ENCODE results near the gene ZNF384. TPM values are rescaled to one million over a fixed set of nuclear protein-coding genes. Genes with fewer than 3 reads are reported as not detected.

ZNF384 gene
- total RNA-seq (2014; rRNA removed; shearing (Covaris generic)), result 32.5 and 32.7 TPM in 2 replicates

DNA sequence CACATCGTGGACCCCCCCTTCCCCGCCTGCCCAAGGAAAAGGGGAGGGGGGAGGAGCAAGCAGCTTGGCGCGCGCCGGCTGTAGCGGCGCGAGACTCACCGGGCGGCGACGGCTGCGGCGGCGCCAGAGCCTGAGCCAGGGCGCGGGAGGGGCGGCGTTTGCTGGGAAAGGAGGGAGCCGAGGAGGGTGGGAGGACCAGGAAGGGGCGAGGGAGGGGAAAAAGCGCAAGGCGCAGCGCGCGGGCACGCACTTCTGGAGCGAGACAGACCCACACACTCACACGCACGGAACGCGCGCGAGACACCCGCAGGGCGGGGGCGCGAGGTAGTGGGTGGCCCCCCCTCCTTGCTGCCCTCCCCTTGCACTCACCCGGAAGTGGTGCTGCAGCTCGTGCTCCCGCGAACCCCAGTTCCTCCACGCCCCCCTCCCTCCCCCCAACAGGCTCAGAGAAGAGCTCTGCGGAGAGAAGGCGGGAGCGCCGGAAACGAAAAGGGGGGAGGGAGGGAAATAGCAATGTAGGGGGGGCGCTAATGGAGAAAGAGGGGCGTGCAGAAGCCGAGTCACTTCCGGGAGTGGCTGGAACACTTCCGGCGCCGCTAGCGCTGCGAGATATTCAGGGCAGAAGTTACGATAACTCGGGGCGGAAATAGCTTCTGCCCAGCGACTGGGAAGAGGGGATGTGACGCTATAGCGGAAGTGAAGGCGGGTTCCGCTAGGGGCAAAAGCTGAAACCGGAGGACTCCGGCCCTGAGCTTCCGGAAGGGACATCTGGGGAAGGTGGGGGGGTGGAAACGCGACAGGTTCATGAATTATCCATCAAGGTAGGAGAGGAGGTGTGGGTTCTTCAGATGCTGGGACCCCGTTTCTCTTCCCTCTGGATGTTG is at the start of gene ZNF384:
TSS of gene ZNF384 (minus strand) at position 377 of the 884 bp plus-strand sequence. CDS start 9,855 bp downstream, outside the sequence.

DNA sequence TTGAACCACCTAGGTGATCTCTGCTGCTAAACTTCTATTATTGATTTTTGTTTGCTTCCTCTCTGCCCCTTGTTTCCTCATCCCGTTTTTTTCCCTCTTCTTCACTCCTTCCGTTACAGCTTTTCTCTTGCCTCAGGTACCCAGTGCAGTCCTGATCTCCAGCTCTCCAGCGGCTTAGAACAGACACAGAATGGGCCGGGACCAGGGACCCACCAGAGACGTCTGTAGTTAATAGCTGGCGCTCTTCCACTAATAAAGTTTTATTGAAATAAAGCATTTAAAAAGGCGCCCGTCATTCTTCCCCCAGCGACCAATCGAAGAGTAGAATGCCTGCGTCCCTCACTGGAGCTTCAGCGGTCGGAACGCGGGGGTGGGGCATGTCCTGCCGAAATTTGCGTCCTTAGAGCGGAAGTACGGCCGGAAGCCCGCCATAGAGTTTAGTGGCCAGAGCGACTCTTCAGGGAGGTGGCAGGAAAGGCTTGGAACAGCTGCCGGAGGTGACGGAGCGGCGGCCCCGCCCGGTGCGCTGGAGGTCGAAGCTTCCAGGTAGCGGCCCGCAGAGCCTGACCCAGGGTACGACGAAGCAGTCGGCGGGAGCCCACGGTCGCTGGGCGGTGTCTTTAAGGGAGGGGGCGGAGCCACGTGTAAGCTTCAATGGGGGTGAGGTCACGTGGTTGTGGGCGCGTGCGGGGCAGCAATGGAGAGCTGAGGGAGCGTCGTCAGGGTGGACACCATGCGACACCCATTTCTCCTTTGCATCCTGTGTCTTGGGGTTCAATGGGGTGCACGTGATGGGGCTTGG is 34.6 kb upstream of the ZNF384 start, which contains the start of gene COPS7A:
TSS of gene COPS7A (plus strand) at position 440 of the 802 bp plus-strand sequence. CDS start 611 bp downstream, outside the sequence.

DNA sequence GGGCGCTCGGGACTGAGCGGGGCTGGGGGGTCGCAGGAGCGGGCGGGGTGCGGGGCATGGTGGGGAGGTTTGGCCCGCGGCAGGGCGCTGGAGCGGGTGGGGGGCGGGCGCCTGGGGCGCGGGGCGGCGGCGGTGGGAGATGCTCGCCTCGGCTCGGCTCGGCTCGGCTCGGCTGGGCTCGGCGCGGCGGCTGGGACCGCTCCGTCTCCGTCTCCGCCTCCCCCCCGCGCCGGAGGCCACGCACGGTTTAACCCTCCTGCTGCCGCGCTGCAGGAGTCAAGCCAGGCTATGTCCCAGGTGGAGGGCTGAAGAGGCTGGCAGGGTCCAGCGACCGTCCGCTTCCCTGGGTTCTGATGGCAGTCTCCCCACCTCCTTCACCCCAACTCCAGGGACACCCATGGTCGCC is 11.5 kb upstream of the ZNF384 start, which contains the start of gene PIANP:
TSS of gene PIANP (minus strand) at position 170 of the 406 bp plus-strand sequence. CDS start 2,754 bp downstream, outside the sequence.

DNA sequence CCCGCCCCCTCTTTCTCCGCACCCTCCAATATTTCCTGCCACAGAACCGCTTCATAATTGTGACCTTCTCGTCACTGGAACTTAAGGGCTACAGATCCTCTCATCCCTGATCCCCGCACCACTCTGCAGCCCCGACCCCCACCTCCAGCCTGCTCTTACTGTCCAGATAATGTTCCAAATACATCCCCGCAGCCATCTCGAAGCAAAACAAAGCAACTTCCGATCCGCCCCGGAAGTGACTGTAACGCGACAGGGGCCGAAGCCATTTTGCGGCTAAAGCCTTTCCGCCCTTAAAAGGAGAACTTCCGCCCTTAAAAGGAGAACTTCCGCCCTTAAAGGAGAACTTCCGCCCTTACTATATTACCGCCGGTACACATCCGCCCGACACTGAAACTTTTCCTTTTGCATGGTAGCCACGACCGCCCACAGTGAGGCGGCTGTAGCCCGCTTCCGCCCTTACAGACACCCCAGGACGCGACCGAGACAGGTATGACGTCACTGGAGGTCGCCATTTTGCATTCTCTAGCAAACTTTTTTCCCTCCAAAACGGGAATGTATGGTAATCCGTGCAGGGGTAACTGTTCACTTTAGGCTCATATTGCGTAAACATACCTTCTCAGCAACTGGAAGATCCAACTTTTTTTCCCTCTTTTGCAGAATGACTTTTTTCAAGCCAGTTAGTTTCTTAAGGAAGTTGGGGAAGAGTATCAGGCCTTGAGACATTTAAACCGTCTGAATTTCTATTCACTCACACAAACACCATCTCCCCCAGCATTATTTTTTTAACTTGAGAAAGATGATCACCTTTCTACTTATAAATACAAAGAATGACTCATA is 26.1 kb downstream of the ZNF384 start, which contains the start of gene ING4:
TSS of gene ING4 (minus strand) at position 214 of the 837 bp plus-strand sequence. CDS start at position 196, 18 bp downstream.

GRCh38 chr12:6647083-6647604 is 42.0 kb downstream of the ZNF384 start, which contains the start of gene ACRBP:
Gene ACRBP (minus strand): TSS chr12:6647432. CDS start chr12:6647366, 66 bp downstream.

DNA sequence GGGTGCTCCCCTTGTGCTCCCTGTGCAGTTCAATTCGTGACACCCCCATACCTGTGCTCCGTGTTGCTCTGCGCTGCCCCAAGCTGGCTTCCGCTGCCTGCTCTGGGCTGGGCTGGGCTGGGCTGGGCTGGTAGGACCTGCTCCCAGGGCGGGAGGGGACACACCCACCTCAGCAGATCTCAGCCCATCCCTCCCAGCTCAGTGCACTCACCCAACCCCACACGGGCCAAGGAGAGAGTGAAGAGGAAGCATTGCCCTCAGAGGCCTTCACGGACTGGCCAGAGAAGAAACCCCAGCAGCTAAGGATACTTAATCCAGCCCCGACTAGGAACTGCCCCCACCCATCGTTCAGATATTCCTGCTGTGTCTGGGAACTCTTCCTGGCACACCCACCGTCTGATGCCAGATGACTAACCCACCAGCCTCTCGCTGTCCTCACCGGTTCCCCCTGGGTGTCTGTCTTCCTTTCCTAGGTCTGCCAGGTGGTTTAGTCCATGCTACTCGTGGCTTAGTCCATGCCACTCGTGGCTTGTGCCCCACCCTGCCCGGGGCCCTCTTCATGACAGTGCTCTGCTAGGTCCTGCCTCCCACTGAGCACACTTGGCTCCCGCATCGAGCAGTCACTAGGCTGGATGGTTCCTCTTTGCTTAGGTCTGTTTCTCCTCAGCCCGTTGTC is 53.2 kb downstream of the ZNF384 start, which contains the start of gene LPAR5:
TSS of gene LPAR5 (minus strand) at position 104 of the 676 bp plus-strand sequence. CDS start 14,711 bp downstream, outside the sequence.

Small RNAs within 50 kb of the gene (small RNA-seq; reads per million reads assigned to genes)
- gene RNU6-781P, result not detected

Other genes starting within 250 kb of the ZNF384 start
- gene CD27, start 244.4 kb downstream of the ZNF384 start, total RNA-seq (2014; rRNA removed; shearing (Covaris generic)), result not detected in 2 replicates
- gene TAPBPL, start 237.3 kb downstream of the ZNF384 start, total RNA-seq (2014; rRNA removed; shearing (Covaris generic)), result 8.4 and 9.3 TPM in 2 replicates
- gene VAMP1, start 218.7 kb downstream of the ZNF384 start, total RNA-seq (2014; rRNA removed; shearing (Covaris generic)), result 11.0 and 12.0 TPM in 2 replicates
- 202 and 259 TPM in 2 replicates for gene MRPL51, start 196.1 kb downstream of the ZNF384 start, total RNA-seq (2014; rRNA removed; shearing (Covaris generic))
- 185 and 195 TPM in 2 replicates for gene NCAPD2, start 195.3 kb downstream of the ZNF384 start, total RNA-seq (2014; rRNA removed; shearing (Covaris generic))
- gene GAPDH, start 154.9 kb downstream of the ZNF384 start, total RNA-seq (2014; rRNA removed; shearing (Covaris generic)), result 9,533 and 10,599 TPM in 2 replicates
- gene IFFO1, start 133.3 kb downstream of the ZNF384 start, total RNA-seq (2014; rRNA removed; shearing (Covaris generic)), result 11.2 and 11.7 TPM in 2 replicates
- 115 and 143 TPM in 2 replicates for gene NOP2, start 121.1 kb downstream of the ZNF384 start, total RNA-seq (2014; rRNA removed; shearing (Covaris generic))
- 322 and 354 TPM in 2 replicates for gene CHD4, start 82.0 kb downstream of the ZNF384 start, total RNA-seq (2014; rRNA removed; shearing (Covaris generic))
- 0.40 and 0.98 TPM in 2 replicates for gene LPAR5, start 53.4 kb downstream of the ZNF384 start, total RNA-seq (2014; rRNA removed; shearing (Covaris generic))
- not detected in 2 replicates for gene ACRBP, start 41.9 kb downstream of the ZNF384 start, total RNA-seq (2014; rRNA removed; shearing (Covaris generic))
- gene ING4, start 26.3 kb downstream of the ZNF384 start, total RNA-seq (2014; rRNA removed; shearing (Covaris generic)), result 41.6 and 45.4 TPM in 2 replicates
- gene PIANP, start 11.4 kb upstream of the ZNF384 start, total RNA-seq (2014; rRNA removed; shearing (Covaris generic)), result 0.08 TPM in 1 of 2 replicates, not detected in the other
- gene COPS7A, start 34.7 kb upstream of the ZNF384 start, total RNA-seq (2014; rRNA removed; shearing (Covaris generic)), result 107 and 109 TPM in 2 replicates
- gene MLF2, start 63.8 kb upstream of the ZNF384 start, total RNA-seq (2014; rRNA removed; shearing (Covaris generic)), result 248 and 252 TPM in 2 replicates
- 130 and 133 TPM in 2 replicates for gene PTMS, start 77.0 kb upstream of the ZNF384 start, total RNA-seq (2014; rRNA removed; shearing (Covaris generic))
- 0.64 and 1.4 TPM in 2 replicates for gene LAG3, start 83.1 kb upstream of the ZNF384 start, total RNA-seq (2014; rRNA removed; shearing (Covaris generic))
- 0.04 TPM in 1 of 2 replicates, not detected in the other for gene CD4, start 100.2 kb upstream of the ZNF384 start, total RNA-seq (2014; rRNA removed; shearing (Covaris generic))
- 2.7 and 3.7 TPM in 2 replicates for gene GPR162, start 132.4 kb upstream of the ZNF384 start, total RNA-seq (2014; rRNA removed; shearing (Covaris generic))
- 24.4 and 25.4 TPM in 2 replicates for gene P3H3, start 139.0 kb upstream of the ZNF384 start, total RNA-seq (2014; rRNA removed; shearing (Covaris generic))
- 0.60 and 1.5 TPM in 2 replicates for gene GNB3, start 151.6 kb upstream of the ZNF384 start, total RNA-seq (2014; rRNA removed; shearing (Covaris generic))
- gene CDCA3, start 161.9 kb upstream of the ZNF384 start, total RNA-seq (2014; rRNA removed; shearing (Covaris generic)), result 59.8 and 88.8 TPM in 2 replicates
- 104 and 105 TPM in 2 replicates for gene USP5, start 162.8 kb upstream of the ZNF384 start, total RNA-seq (2014; rRNA removed; shearing (Covaris generic))
- 1,258 and 1,261 TPM in 2 replicates for gene TPI1, start 178.2 kb upstream of the ZNF384 start, total RNA-seq (2014; rRNA removed; shearing (Covaris generic))
- 16.9 and 18.4 TPM in 2 replicates for gene SPSB2, start 183.9 kb upstream of the ZNF384 start, total RNA-seq (2014; rRNA removed; shearing (Covaris generic))
- 12.7 and 15.2 TPM in 2 replicates for gene LRRC23, start 215.4 kb upstream of the ZNF384 start, total RNA-seq (2014; rRNA removed; shearing (Covaris generic))
- 19.2 and 23.8 TPM in 2 replicates for gene ENO2, start 225.2 kb upstream of the ZNF384 start, total RNA-seq (2014; rRNA removed; shearing (Covaris generic))
- gene ATN1, start 238.6 kb upstream of the ZNF384 start, total RNA-seq (2014; rRNA removed; shearing (Covaris generic)), result 29.4 and 29.8 TPM in 2 replicates